ENCODE data around the gene CTNNA1.

GRCh38 chr5:138824516-138824915 is 71.3 kb downstream of the CTNNA1 start:
- TF ChIP-seq CTCF (IDR thresholded peaks at IDR 0.05; ENCODE audit: low read depth, low read length, poor library complexity, severe bottlenecking) (no peak), EZH2phosphoT487 (IDR thresholded peaks at IDR 0.05; ENCODE audit: borderline replicate concordance, low read length) (no peak)
